Duodenal mucosa (tissue), 2 donors: Measurements from ENCODE around the gene TMEM176B.

ENCODE experiments used
- H3K27ac ChIP-seq: one replicate; pipeline ENCODE4 v1.7.0; 2013; ENCODE audit warnings: low read depth, low read length
- H3K27me3 ChIP-seq, 2 donors: one replicate each; pipeline ENCODE4 v1.7.0; 2013; ENCODE audit warnings: low read length in 2 of 2, control low read depth in 1 of 2; ENCODE audit not compliant: insufficient read depth in 2 of 2, control insufficient read depth in 1 of 2
- H3K36me3 ChIP-seq, 2 donors: one replicate each; pipeline ENCODE4 v1.7.0; 2013; ENCODE audit warnings: low read length in 2 of 2, control low read depth in 1 of 2; ENCODE audit not compliant: insufficient read depth in 2 of 2, control insufficient read depth in 1 of 2
- H3K4me1 ChIP-seq, 2 donors: one replicate each; pipeline ENCODE4 v1.7.0; 2013; ENCODE audit warnings: low read length in 2 of 2, control low read depth in 1 of 2; ENCODE audit not compliant: insufficient read depth in 2 of 2, control insufficient read depth in 1 of 2
- H3K4me3 ChIP-seq, 2 donors: one replicate each; pipeline ENCODE4 v1.7.0; 2013; ENCODE audit warnings: low read length in 2 of 2, low read depth in 1 of 2
- H3K9ac ChIP-seq, 2 donors: one replicate each; pipeline ENCODE4 v1.7.0; 2013; ENCODE audit warnings: low read length in 2 of 2, low read depth in 1 of 2
- H3K9me3 ChIP-seq, 2 donors: one replicate each; pipeline ENCODE4 v1.7.0; 2013; ENCODE audit warnings: low read length in 2 of 2, control low read depth in 1 of 2; ENCODE audit not compliant: control insufficient read depth in 1 of 2

The TMEM176B gene

DNA sequence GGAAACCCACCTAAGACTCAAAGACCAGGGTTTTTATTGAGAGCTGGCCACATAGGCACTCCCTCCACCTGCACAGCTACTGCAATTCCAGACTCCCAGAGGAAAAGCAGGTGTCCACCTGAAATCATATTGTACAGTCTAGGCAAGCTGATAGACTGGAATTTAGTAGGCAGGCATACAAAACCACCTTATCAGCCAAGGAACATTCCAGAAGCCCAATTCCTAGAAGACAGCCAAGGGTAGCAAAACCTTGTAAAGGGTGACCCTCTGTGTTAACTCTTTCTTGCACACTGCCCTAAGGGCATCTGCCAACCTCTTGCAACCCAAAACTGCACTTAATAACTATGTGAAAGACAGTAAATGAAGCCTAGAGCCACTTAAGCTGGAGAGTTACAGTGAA is 5.7 kb upstream of the TMEM176B start:
- Histone ChIP-seq H3K27ac (no peak overlapping the region), H3K4me3 (no peak overlapping the region), H3K27me3 (peaks cover 0 to 3% of the 10 kb centered on the region in 2 donors), H3K4me1 (peaks cover 15 to 26% of the 10 kb centered on the region in 2 donors), H3K9ac (no peak overlapping the region), H3K36me3 (peaks cover 21 to 34% of the 10 kb centered on the region in 2 donors), H3K9me3 (peaks cover 9 to 15% of the 10 kb centered on the region in 2 donors)

DNA sequence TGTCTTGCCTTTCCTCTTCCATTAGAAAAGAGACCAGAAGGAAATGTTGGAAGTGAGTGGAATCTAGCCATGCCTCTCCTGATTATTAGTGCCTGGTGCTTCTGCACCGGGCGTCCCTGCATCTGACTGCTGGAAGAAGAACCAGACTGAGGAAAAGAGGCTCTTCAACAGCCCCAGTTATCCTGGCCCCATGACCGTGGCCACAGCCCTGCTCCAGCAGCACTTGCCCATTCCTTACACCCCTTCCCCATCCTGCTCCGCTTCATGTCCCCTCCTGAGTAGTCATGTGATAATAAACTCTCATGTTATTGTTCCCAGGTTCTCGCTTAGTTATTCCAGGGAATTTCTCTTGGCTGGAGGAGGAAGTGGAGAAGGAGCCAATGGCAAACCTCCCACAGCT is 4.6 kb upstream of the TMEM176B start:
- H3K36me3 ChIP-seq, result peaks cover 21 to 34% of the 10 kb centered on the region in 2 donors
- H3K4me3 ChIP-seq, result no peak overlapping the region
- peaks cover 0 to 5% of the 10 kb centered on the region in 2 donors for H3K27me3 ChIP-seq
- H3K27ac ChIP-seq, result no peak overlapping the region
- H3K9me3 ChIP-seq, result peaks cover 9 to 15% of the 10 kb centered on the region in 2 donors
- no peak overlapping the region for H3K9ac ChIP-seq
- H3K4me1 ChIP-seq, result peaks cover 15 to 26% of the 10 kb centered on the region in 2 donors

DNA sequence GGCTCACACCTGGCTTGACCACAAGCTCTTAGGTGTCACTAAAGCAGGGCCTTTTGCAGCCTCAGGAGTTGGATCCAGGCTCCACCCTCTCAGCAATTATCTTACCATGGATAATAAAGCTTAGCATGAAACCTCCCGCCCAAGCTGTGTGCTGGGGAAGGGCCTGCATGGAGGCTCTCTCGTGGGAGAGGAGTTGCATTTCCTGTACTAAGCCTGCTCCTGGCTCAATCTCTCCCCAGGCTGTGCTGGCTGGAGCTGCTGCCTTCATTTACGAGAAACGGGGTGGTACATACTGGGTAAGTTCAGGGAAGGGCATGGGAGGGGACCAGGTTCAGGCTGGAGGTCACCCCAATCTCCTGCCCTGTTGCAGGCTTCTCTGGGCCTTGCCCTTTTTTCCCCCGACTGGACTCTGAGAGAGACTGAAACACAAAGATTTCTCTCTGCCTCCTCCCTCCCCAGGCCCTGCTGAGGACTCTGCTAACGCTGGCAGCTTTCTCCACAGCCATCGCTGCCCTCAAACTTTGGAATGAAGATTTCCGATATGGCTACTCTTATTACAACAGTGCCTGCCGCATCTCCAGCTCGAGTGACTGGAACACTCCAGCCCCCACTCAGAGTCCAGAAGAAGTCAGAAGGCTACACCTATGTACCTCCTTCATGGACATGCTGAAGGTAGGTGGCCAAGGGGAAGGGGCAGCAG is 3.1 kb upstream of the TMEM176B start:
- Histone ChIP-seq H3K9me3 (peaks cover 9 to 15% of the 10 kb centered on the region in 2 donors), H3K9ac (no peak overlapping the region), H3K4me1 (peaks cover 15 to 31% of the 10 kb centered on the region in 2 donors), H3K36me3 (peaks cover 21 to 34% of the 10 kb centered on the region in 2 donors), H3K27me3 (peaks cover 0 to 5% of the 10 kb centered on the region in 2 donors), H3K4me3 (peak overlapping the region in 1 of 2 donors; percentile 81), H3K27ac (no peak overlapping the region)

DNA sequence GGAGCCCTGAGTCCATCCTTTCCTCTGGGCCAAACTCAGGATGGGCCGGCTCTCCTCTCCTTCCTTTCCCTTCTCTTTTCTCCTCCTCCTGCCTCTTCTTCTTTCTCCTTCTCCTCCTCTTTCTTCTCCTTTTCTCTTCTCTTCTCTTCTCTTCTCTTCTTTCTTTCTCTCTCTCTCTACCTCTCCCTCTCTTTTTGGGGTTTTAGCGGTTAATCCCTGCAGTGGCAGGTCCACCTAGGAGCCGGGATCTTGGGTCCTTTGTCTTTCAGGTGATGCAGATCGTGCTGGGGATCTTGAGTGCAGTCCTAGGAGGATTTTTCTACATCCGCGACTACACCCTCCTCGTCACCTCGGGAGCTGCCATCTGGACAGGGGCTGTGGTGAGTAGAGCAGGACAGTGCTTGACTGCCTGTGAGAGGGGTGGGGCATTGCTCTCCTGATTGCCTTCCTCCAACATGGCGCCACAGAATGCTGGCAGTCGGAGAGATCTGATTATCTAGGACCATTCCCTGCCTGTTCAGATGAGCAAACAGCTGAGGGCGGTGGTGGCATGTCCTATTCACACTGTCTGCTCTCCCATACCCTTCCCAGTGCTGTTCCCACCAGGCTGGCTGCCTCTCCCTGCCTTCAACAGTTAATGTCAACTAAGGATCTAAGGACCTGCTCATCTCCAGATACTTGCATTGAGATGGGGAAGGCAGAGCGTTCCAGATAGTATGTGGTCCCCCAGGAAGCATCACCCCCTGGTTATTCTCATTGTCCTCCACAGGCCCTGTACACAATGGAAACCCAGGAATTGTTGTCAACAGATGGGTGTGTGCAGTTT is 2.0 kb upstream of the TMEM176B start:
- peaks cover 0 to 5% of the 10 kb centered on the region in 2 donors for H3K27me3 ChIP-seq
- H3K4me3 ChIP-seq, result peak overlapping the region; percentile 81 to 92
- H3K36me3 ChIP-seq, result peaks cover 21 to 34% of the 10 kb centered on the region in 2 donors
- H3K9me3 ChIP-seq, result peaks cover 9 to 15% of the 10 kb centered on the region in 2 donors
- H3K27ac ChIP-seq, result peak overlapping the region; percentile 88
- H3K4me1 ChIP-seq, result peaks cover 15 to 27% of the 10 kb centered on the region in 2 donors
- H3K9ac ChIP-seq, result peak overlapping the region; percentile 86 to 89

DNA sequence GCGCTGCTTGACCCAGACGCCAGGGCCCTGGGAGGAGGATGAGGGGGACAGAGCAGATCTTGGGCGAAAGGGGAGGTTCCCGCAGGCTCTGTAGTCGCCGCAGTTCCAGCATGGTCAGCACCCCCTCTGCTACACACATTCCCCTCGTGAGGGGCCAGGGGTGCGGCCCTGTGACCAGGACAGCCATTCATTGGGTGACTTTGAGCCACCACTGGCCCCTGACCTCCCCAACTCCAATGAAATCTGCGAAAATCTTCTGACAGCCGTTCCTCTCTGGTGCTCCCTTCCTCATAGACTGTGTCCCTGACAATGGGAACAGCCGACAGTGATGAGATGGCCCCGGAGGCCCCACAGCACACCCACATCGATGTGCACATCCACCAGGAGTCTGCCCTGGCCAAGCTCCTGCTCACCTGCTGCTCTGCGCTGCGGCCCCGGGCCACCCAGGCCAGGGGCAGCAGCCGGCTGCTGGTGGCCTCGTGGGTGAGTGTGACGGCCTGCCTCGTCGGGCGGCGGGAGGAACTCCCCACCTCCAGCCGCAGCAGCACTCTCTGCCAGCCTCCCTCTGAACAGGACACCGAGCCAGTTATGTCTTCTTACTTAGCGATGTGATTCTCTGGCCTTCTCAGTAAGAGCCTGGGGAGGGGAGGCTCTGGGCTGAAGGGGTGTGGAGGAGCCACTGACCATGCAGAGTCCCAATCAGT is 1.2 kb upstream of the TMEM176B start:
- Histone ChIP-seq H3K4me3 (peak overlapping the region; percentile 81 to 92), H3K4me1 (peaks cover 15 to 27% of the 10 kb centered on the region in 2 donors), H3K27ac (peak overlapping the region; percentile 88), H3K9ac (peak overlapping the region; percentile 86 to 89), H3K27me3 (peaks cover 0 to 5% of the 10 kb centered on the region in 2 donors), H3K36me3 (peaks cover 22 to 35% of the 10 kb centered on the region in 2 donors), H3K9me3 (peaks cover 7 to 9% of the 10 kb centered on the region in 2 donors)

DNA sequence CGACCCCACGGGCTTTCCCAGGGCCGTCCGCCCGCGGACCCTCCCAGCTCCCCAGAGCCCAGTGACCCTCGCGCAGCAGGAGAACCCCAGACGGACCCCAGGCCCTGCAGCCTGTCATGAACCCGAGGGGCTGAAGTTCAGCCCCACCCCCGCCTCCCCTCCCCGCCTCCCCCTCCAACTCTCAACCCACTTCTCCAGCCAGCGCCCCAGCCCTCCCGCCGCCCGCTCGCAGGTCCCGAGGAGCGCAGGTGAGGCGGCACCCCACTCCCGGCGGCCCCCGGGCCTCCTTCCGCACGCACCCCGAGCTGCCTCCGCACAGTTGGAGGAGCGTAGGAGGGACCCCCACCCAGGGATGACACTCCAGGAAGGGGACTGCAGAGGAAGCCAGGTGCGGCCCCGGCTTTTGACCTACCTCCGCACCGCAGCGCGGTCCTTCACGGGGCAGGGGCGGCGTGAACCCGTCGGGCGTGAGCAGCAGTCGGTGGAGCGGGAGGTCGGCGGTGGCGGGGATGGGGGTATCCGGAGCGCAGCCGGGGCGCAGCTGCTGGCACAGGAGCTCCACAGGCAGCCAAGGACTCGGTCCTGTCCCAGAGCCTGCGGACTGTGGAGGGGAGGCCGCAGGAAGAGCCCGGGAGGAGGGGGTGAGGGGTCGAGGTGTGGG is 547 bp upstream of the TMEM176B start, which contains the start of gene TMEM176A:
Gene TMEM176A, plus strand, starts transcription at position 189 of the 661 bp plus-strand sequence. CDS start 782 bp downstream, outside the sequence.
- peaks cover 1 to 2% of the 10 kb centered on the region in 2 donors for H3K9me3 ChIP-seq
- peak within 1 kb of the TSS; percentile 81 to 92 for H3K4me3 ChIP-seq
- peak within 1 kb of the TSS; percentile 86 to 89 for H3K9ac ChIP-seq
- H3K36me3 ChIP-seq, result peaks cover 25 to 34% of the 10 kb centered on the region in 2 donors
- peaks cover 0 to 5% of the 10 kb centered on the region in 2 donors for H3K27me3 ChIP-seq
- peak within 1 kb of the TSS; percentile 88 for H3K27ac ChIP-seq
- peaks cover 15 to 27% of the 10 kb centered on the region in 2 donors for H3K4me1 ChIP-seq

DNA sequence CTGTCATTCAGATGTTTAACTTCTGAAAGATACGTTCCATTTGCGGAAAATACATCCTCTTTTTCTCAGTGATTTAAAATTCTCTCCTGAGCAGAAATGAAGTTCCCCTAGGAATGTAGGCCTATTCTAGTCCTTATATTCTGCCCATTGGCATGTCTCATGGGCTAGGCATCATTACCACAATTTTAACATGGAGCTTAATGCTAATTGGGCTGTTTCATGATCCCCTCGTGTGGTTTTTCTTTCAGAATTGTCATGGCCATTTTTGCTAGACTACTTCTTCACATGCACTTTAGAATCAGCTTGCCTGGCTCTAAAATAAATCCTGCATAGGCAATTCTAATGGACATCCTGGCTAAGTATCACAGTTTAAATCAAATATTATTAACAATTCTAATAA is 1.0 kb downstream of the TMEM176B start:
- Histone ChIP-seq H3K27me3 (peaks cover 0 to 5% of the 10 kb centered on the region in 2 donors), H3K27ac (peak overlapping the region; percentile 88), H3K9me3 (no peaks in the 10 kb centered on the region), H3K4me1 (peaks cover 15 to 27% of the 10 kb centered on the region in 2 donors), H3K9ac (peak overlapping the region; percentile 64 to 89), H3K36me3 (peaks cover 29 to 31% of the 10 kb centered on the region in 2 donors), H3K4me3 (peak overlapping the region; percentile 81 to 92)

DNA sequence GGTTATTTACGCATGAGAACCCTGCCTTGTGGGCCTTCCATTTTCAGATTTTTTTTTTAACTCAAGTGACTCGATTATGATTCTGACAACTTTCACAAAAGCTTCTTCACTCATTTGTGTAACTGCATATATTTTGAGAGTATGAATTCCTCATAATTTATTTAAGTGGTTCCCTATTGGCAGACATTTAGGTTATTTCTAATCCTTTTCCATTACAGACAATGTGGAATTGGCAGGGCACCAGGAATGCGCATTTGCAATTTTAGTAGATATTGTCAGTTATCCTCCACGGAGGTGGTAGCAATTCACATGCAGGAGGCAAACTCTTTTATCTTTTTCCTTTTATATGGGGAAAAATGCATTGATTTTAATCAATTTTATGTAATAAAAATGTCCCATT is 2.5 kb downstream of the TMEM176B start:
- no peak overlapping the region for H3K9ac ChIP-seq
- no peak overlapping the region for H3K27ac ChIP-seq
- peaks cover 0 to 5% of the 10 kb centered on the region in 2 donors for H3K27me3 ChIP-seq
- no peaks in the 10 kb centered on the region for H3K9me3 ChIP-seq
- peaks cover 9 to 20% of the 10 kb centered on the region in 2 donors for H3K4me1 ChIP-seq
- H3K36me3 ChIP-seq, result peaks cover 28 to 33% of the 10 kb centered on the region in 2 donors
- peak overlapping the region in 1 of 2 donors; percentile 2 for H3K4me3 ChIP-seq

DNA sequence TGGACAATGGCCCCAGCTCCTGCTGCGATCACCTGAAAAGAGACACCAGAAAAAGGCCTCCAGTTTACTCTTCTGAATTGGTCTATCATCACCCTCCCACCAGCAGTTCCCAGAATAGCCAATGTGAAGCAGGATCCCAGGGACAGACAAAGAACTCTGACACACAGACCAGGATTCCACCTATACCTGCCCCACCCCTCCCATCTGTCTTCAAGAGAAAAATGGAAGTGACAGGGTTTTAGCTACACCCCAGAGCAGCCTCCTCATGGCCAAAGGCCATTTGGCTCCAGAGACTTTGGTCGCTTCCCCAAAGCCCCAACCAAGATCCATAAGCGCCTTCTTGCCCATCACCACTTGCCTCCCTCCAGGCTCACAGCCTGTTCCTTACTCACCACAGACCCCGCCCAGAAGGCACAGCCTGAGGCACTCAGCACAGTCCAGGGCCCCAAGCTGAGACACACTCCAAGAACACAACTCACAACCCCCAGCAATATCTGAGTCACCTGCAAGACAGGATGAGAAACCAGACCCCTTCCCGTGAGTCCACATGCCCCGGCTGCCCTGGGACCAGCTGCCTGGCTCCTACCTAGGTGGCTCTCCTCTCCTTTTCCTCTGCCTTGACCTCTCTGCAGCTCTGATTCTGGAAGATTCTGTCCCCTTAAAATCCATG is 6.5 kb downstream of the TMEM176B start:
- H3K4me3 ChIP-seq, result no peak overlapping the region
- peaks cover 5 to 6% of the 10 kb centered on the region in 2 donors for H3K4me1 ChIP-seq
- H3K36me3 ChIP-seq, result peaks cover 35 to 41% of the 10 kb centered on the region in 2 donors
- no peak overlapping the region for H3K27ac ChIP-seq
- H3K27me3 ChIP-seq, result no peaks in the 10 kb centered on the region
- no peaks in the 10 kb centered on the region for H3K9me3 ChIP-seq
- H3K9ac ChIP-seq, result no peak overlapping the region
